DOHH2 (cell line): Measurements from ENCODE around the gene OR8B4.

Source experiments
- H3F3A ChIP-seq: fragments of 200-600 bp; sonication (generic), shearing (Covaris generic); 2 replicates; pipeline ENCODE4 v1.6.0; 2016; ENCODE audit warnings: antibody characterized with exemption, mild to moderate bottlenecking; ENCODE audit not compliant: control insufficient read depth, insufficient read depth
- H3K27ac ChIP-seq: fragments of 200-600 bp; sonication (generic); 2 replicates; pipeline ENCODE4 v1.5.1; 2014; ENCODE audit warnings: low read depth, mild to moderate bottlenecking, low read length, moderate library complexity
- H3K27me3 ChIP-seq: fragments of 200-600 bp; sonication (generic); 2 replicates; pipeline ENCODE4 v1.6.1; 2014; ENCODE audit warnings: mild to moderate bottlenecking, low read length, mixed read lengths; ENCODE audit not compliant: control insufficient read depth
- H3K36me3 ChIP-seq: fragments of 200-600 bp; sonication (generic); 2 replicates; pipeline ENCODE4 v1.6.1; 2014; ENCODE audit warnings: mild to moderate bottlenecking, low read length, moderate library complexity, mixed read lengths; ENCODE audit not compliant: control insufficient read depth
- H3K4me1 ChIP-seq: fragments of 200-600 bp; sonication (generic); 2 replicates; pipeline ENCODE4 v1.6.1; 2014; ENCODE audit warnings: mild to moderate bottlenecking, low read length, mixed read lengths; ENCODE audit not compliant: control insufficient read depth
- H3K4me2 ChIP-seq: fragments of 200-600 bp; sonication (generic); 2 replicates; pipeline ENCODE4 v1.6.0; 2014; ENCODE audit warnings: mild to moderate bottlenecking, low read length, moderate library complexity
- H3K4me3 ChIP-seq: fragments of 200-600 bp; sonication (generic); 2 replicates; pipeline ENCODE4 v1.5.1; 2014; ENCODE audit warnings: mild to moderate bottlenecking, low read length, mixed read lengths
- H3K79me2 ChIP-seq: fragments of 200-600 bp; sonication (generic); 2 replicates; pipeline ENCODE4 v1.6.1; 2014; ENCODE audit warnings: mild to moderate bottlenecking, low read length, mixed read lengths; ENCODE audit not compliant: control insufficient read depth
- H3K9me2 ChIP-seq: fragments of 200-600 bp; sonication (generic); replicated peaks from 2 replicates; pipeline ENCODE4 v1.6.1; 2014; ENCODE audit warnings: mild to moderate bottlenecking, low read length, mixed read lengths; ENCODE audit not compliant: control insufficient read depth
- H3K9me3 ChIP-seq: fragments of 200-600 bp; sonication (generic); 2 replicates; pipeline ENCODE4 v1.6.1; 2014; ENCODE audit warnings: antibody characterized with exemption, low read length, mixed read lengths; ENCODE audit not compliant: control insufficient read depth, insufficient read depth
- H4K20me1 ChIP-seq: fragments of 200-600 bp; sonication (generic); 2 replicates; pipeline ENCODE4 v1.6.0; 2014; ENCODE audit warnings: low read depth, mild to moderate bottlenecking, antibody characterized with exemption, low read length, moderate library complexity; ENCODE audit not compliant: control insufficient read depth, insufficient read depth
- EZH2phosphoT487 ChIP-seq: fragments of 200-600 bp; sonication (generic); IDR thresholded peaks from 2 replicates; pipeline ENCODE4 v1.6.1; 2017; ENCODE audit warnings: borderline replicate concordance, mild to moderate bottlenecking, antibody characterized with exemption, low read length, moderate library complexity, mixed read lengths
- TF ChIP-seq, protein P1 (sequence below): fragments of 200-600 bp; sonication (generic); IDR thresholded peaks from one replicate; pipeline ENCODE4 v1.5.1; 2014; ENCODE audit warnings: antibody characterized with exemption, mild to moderate bottlenecking, low read depth, low read length; ENCODE audit not compliant: poor library complexity, severe bottlenecking

Gene OR8B4, protein sequence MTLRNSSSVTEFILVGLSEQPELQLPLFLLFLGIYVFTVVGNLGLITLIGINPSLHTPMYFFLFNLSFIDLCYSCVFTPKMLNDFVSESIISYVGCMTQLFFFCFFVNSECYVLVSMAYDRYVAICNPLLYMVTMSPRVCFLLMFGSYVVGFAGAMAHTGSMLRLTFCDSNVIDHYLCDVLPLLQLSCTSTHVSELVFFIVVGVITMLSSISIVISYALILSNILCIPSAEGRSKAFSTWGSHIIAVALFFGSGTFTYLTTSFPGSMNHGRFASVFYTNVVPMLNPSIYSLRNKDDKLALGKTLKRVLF

DNA sequence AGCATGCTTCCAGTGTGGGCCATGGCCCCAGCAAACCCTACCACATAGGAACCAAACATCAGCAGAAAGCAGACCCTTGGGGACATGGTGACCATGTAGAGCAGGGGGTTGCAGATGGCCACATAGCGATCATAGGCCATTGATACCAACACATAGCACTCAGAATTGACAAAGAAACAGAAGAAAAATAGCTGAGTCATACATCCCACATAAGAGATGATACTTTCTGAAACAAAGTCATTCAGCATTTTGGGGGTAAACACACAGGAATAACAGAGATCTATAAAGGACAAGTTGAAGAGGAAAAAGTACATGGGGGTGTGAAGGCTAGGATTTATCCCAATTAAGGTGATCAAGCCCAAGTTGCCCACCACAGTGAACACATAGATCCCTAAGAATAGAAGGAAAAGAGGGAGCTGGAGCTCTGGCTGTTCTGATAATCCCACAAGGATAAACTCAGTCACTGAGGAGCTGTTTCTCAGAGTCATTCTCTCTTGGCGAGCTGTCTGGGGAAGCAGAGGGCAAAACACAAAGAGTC, at the start of gene OR8B4:
TSS of gene OR8B4 (minus strand) at position 488 of the 538 bp plus-strand sequence. CDS start at position 488, 0 bp downstream.
- no peak within 1 kb of the TSS for H3K4me3 ChIP-seq
- no peaks in the 10 kb centered on the region for H3K9me2 ChIP-seq
- no peaks in the 10 kb centered on the region for H3K79me2 ChIP-seq
- no peaks in the 10 kb centered on the region for H3K9me3 ChIP-seq
- no peaks in the 10 kb centered on the region for H3K36me3 ChIP-seq
- H3K4me1 ChIP-seq, result no peaks in the 10 kb centered on the region
- H3K27me3 ChIP-seq, result 0 out of 2 replicates have a peak, but pooled peaks cover 2% of the 10 kb centered on the region
- no peaks in the 10 kb centered on the region for H4K20me1 ChIP-seq
- TF ChIP-seq EZH2phosphoT487, result no peak
- TF ChIP-seq, protein P1, sequence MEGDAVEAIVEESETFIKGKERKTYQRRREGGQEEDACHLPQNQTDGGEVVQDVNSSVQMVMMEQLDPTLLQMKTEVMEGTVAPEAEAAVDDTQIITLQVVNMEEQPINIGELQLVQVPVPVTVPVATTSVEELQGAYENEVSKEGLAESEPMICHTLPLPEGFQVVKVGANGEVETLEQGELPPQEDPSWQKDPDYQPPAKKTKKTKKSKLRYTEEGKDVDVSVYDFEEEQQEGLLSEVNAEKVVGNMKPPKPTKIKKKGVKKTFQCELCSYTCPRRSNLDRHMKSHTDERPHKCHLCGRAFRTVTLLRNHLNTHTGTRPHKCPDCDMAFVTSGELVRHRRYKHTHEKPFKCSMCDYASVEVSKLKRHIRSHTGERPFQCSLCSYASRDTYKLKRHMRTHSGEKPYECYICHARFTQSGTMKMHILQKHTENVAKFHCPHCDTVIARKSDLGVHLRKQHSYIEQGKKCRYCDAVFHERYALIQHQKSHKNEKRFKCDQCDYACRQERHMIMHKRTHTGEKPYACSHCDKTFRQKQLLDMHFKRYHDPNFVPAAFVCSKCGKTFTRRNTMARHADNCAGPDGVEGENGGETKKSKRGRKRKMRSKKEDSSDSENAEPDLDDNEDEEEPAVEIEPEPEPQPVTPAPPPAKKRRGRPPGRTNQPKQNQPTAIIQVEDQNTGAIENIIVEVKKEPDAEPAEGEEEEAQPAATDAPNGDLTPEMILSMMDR, result no peak
- H3K4me2 ChIP-seq, result no peak within 1 kb of the TSS
- no peak within 1 kb of the TSS for H3K27ac ChIP-seq
- H3F3A ChIP-seq, result no peaks in the 10 kb centered on the region

DNA sequence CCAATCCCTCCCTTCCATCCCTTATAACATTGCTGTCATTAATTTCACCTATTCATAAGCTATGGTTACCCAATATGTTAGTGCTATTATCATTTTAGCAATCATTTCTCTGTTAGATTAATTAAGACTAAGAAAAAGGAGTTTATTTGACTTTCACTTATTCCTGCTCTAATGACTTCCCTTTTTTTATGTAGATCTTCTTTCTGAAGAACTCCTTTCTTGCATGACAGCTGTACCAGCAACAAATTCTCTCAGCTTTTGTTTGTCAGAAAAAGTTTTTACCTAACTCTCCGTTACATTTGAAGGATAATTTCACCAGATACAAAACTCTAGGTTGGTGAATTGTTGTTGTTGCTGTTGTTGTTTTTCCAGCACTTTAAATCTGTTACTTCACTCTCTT, 49.4 kb upstream of the OR8B4 start:
- Histone ChIP-seq H3K4me2 (no peak overlapping the region), H3F3A (no peaks in the 10 kb centered on the region), H3K36me3 (no peaks in the 10 kb centered on the region), H3K79me2 (no peaks in the 10 kb centered on the region), H3K4me3 (no peak overlapping the region), H3K27ac (no peak overlapping the region), H4K20me1 (no peaks in the 10 kb centered on the region), H3K4me1 (no peaks in the 10 kb centered on the region), H3K9me3 (no peaks in the 10 kb centered on the region), H3K9me2 (no peaks in the 10 kb centered on the region), H3K27me3 (peaks cover 20% of the 10 kb centered on the region)
- TF ChIP-seq EZH2phosphoT487, result no peak
- TF ChIP-seq, protein P1, result no peak

DNA sequence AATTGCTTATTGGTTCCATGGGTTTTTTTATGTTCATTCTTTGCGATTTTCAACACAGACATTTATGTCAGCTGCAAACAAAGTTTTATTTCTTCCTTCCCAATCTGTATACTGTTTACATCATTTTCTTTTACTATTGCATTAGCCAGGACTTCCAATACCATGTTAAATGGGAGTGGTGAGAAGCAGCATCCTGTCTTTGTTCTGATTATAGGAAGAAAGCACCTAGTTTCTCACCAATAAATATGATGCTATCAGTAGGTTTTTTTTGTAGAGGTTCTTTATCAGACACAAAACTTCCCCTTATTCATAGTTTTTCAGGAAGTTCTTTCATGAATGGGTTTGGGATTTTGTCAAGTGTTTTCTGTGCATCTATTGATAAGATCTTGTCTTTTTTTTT, 48.8 kb upstream of the OR8B4 start:
- Histone ChIP-seq H4K20me1 (no peaks in the 10 kb centered on the region), H3K79me2 (no peaks in the 10 kb centered on the region), H3K27me3 (peaks cover 20% of the 10 kb centered on the region), H3K4me2 (no peak overlapping the region), H3K4me1 (no peaks in the 10 kb centered on the region), H3K36me3 (no peaks in the 10 kb centered on the region), H3F3A (no peaks in the 10 kb centered on the region), H3K9me3 (no peaks in the 10 kb centered on the region), H3K27ac (no peak overlapping the region), H3K4me3 (no peak overlapping the region), H3K9me2 (no peaks in the 10 kb centered on the region)
- TF ChIP-seq, protein P1, result no peak
- no peak for TF ChIP-seq EZH2phosphoT487
